ENCODE measurements around the gene IST1.

IST1 gene

GRCh38 chr16:71969353-71969752, 74.0 kb downstream of the IST1 start:
- no peak for DNase-seq

- no peak for DNase-seq
These were observed 76.2 kb downstream of the IST1 start for GRCh38 chr16:71971571-71971970.

DNA sequence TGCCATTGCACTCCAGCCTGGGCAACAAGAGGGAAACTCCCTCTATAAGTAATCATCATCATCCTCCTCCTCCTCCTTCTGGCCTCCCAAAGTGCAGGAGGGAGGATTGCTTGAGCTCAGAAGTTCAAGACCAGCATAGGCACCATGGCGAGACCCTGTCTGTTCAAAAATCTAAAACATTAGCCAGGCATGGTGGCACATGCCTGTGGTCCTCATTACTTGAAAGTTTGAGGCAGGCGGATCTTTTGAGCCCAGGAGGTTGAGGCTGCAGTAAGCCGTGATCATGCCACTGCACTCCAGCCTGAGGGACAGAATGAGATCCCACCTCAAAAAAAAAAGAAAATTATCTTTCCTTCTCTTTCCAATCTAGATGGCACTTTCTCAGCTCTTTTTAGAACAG, 77.0 kb downstream of the IST1 start:
- no peak for DNase-seq

GRCh38 chr16:71973001-71973400, 77.7 kb downstream of the IST1 start:
- DNase-seq = no peak

- DNase-seq = no peak
These were observed 78.9 kb downstream of the IST1 start for GRCh38 chr16:71974068-71974818.
